LoVo (cell line): ENCODE data around the gene BMF.

Experiments used
- DNase-seq: peaks from one replicate; pipeline ENCODE4 v3.0.0-alpha.2; 2016; ENCODE audit warnings: low spot score

Gene BMF

GRCh38 chr15:40103864-40104271 is 4.8 kb downstream of the BMF start:
- DNase-seq: no peak

- DNase-seq: peak; percentile 79
These were observed 5.5 kb downstream of the BMF start for GRCh38 chr15:40102897-40103858.

GRCh38 chr15:40100947-40101905 is 7.5 kb downstream of the BMF start:
- no peak for DNase-seq

- DNase-seq: no peak
These were observed 8.3 kb downstream of the BMF start for GRCh38 chr15:40100123-40100946.

GRCh38 chr15:40098489-40099261 is 10.0 kb downstream of the BMF start:
- peak; percentile 84 for DNase-seq

GRCh38 chr15:40097968-40098476 is 10.7 kb downstream of the BMF start:
- DNase-seq: no peak

- DNase-seq: no peak
These were observed 11.3 kb downstream of the BMF start for GRCh38 chr15:40097096-40097967.

- no peak for DNase-seq
These were observed 12.4 kb downstream of the BMF start for GRCh38 chr15:40096094-40096891.

- DNase-seq: no peak
These were observed 13.1 kb downstream of the BMF start for GRCh38 chr15:40095371-40096093.

GRCh38 chr15:40094156-40094555 is 14.5 kb downstream of the BMF start:
- no peak for DNase-seq

- DNase-seq: no peak
These were observed 15.5 kb downstream of the BMF start for GRCh38 chr15:40092979-40093869.

- peak; percentile 16 for DNase-seq
These were observed 16.3 kb downstream of the BMF start for GRCh38 chr15:40092256-40092978.

- DNase-seq: no peak
These were observed 16.8 kb downstream of the BMF start for GRCh38 chr15:40091861-40092255.

GRCh38 chr15:40090774-40091455 is 17.8 kb downstream of the BMF start:
- no peak for DNase-seq

- DNase-seq: no peak
These were observed 19.5 kb downstream of the BMF start for GRCh38 chr15:40088929-40089755.
